SU-DHL-6 (cell line): ENCODE results near the gene SV2A.

Source experiments
- H2AFZ ChIP-seq: fragments of 200-600 bp; sonication (generic); 2 replicates; pipeline ENCODE4 v1.6.1; 2014; ENCODE audit warnings: low read depth, mild to moderate bottlenecking, moderate library complexity, mixed read lengths, antibody characterized with exemption, low read length; ENCODE audit not compliant: severe bottlenecking
- H3F3A ChIP-seq: fragments of 200-600 bp; shearing (Covaris generic); 2 replicates; pipeline ENCODE4 v1.6.0; 2016; ENCODE audit warnings: antibody characterized with exemption, mild to moderate bottlenecking; ENCODE audit not compliant: insufficient read depth
- H3K27ac ChIP-seq: fragments of 200-600 bp; sonication (generic); 2 replicates; pipeline ENCODE4 v1.5.1; 2016; ENCODE audit warnings: low read depth, mild to moderate bottlenecking, low read length, moderate library complexity, mixed read lengths
- H3K27me3 ChIP-seq: fragments of 200-600 bp; sonication (generic), shearing (Covaris generic); 2 replicates; pipeline ENCODE4 v1.6.0; 2014; ENCODE audit warnings: mild to moderate bottlenecking, low read length
- H3K36me3 ChIP-seq: fragments of 200-600 bp; sonication (generic); 2 replicates; pipeline ENCODE4 v1.6.1; 2014; ENCODE audit warnings: mild to moderate bottlenecking, low read length, mixed read lengths
- H3K4me2 ChIP-seq: fragments of 300-600, 200-600 bp; shearing (Covaris generic), sonication (generic); 2 replicates; pipeline ENCODE4 v1.6.0; 2014; ENCODE audit warnings: low read length, low read depth, mild to moderate bottlenecking; ENCODE audit not compliant: poor library complexity, severe bottlenecking
- H3K4me3 ChIP-seq: fragments of 200-600 bp; sonication (generic); 2 replicates; pipeline ENCODE4 v1.5.1; 2014; ENCODE audit warnings: antibody characterized with exemption, low read length, mild to moderate bottlenecking, mixed read lengths; ENCODE audit not compliant: insufficient read depth, poor library complexity, severe bottlenecking
- H3K79me2 ChIP-seq: fragments of 200-600 bp; sonication (generic); 2 replicates; pipeline ENCODE4 v1.6.1; 2014; ENCODE audit warnings: mild to moderate bottlenecking, low read length, moderate library complexity; ENCODE audit not compliant: insufficient read depth
- H3K9ac ChIP-seq: fragments of 200-600 bp; sonication (generic); 2 replicates; pipeline ENCODE4 v1.7.0; 2014; ENCODE audit warnings: mild to moderate bottlenecking, low read length
- H3K9me2 ChIP-seq: fragments of 200-600 bp; sonication (generic); replicated peaks from 2 replicates; pipeline ENCODE4 v1.6.1; 2014; ENCODE audit warnings: low read length; ENCODE audit not compliant: insufficient read depth
- H3K9me3 ChIP-seq: fragments of 200-600 bp; sonication (generic); 2 replicates; pipeline ENCODE4 v1.6.1; 2014; ENCODE audit warnings: low read length, mixed read lengths; ENCODE audit not compliant: insufficient read depth
- H4K20me1 ChIP-seq: fragments of 200-600 bp; sonication (generic); 2 replicates; pipeline ENCODE4 v1.6.1; 2014; ENCODE audit warnings: low read depth, mild to moderate bottlenecking, antibody characterized with exemption, low read length, moderate library complexity, mixed read lengths
- CTCF ChIP-seq: fragments of 200-600 bp; sonication (generic); IDR thresholded peaks from one replicate; pipeline ENCODE4 v1.5.1; 2017; ENCODE audit warnings: antibody characterized with exemption, mild to moderate bottlenecking, low read length, moderate library complexity; ENCODE audit not compliant: insufficient read depth, poor library complexity, severe bottlenecking
- EZH2phosphoT487 ChIP-seq: fragments of 200-600 bp; sonication (generic), shearing (Covaris generic); conservative IDR thresholded peaks from 2 replicates; pipeline ENCODE4 v1.6.1; 2018; ENCODE audit warnings: mild to moderate bottlenecking, antibody characterized with exemption, low read length, moderate library complexity, mixed read lengths

The SV2A gene

GRCh38 chr1:149899460-149900284 lies 18.0 kb downstream of the SV2A start, which contains the start of gene BOLA1:
Gene BOLA1, plus strand, starts transcription at chr1:149899568. Its CDS starts 492 bp downstream, at chr1:149900060.
- H3K9me2 ChIP-seq: no peaks in the 10 kb centered on the region
- H3K9me3 ChIP-seq: no peaks in the 10 kb centered on the region
- peak within 1 kb of the TSS; percentile 63 for H3K4me2 ChIP-seq
- TF ChIP-seq CTCF: no peak
- no peak for TF ChIP-seq EZH2phosphoT487
- no peaks in the 10 kb centered on the region for H3K79me2 ChIP-seq
- H2AFZ ChIP-seq: peak within 1 kb of the TSS; percentile 90
- no peaks in the 10 kb centered on the region for H3K27me3 ChIP-seq
- H3K9ac ChIP-seq: peak within 1 kb of the TSS; percentile 40
- H3K36me3 ChIP-seq: no peaks in the 10 kb centered on the region
- no peaks in the 10 kb centered on the region for H4K20me1 ChIP-seq
- no peak within 1 kb of the TSS for H3K27ac ChIP-seq
- no peaks in the 10 kb centered on the region for H3F3A ChIP-seq
- H3K4me3 ChIP-seq: peak within 1 kb of the TSS; percentile 54

- Histone ChIP-seq H3K27ac (no peak overlapping the region), H3F3A (no peaks in the 10 kb centered on the region), H3K4me2 (no peak overlapping the region), H3K4me3 (no peak overlapping the region), H3K9ac (no peak overlapping the region), H4K20me1 (no peaks in the 10 kb centered on the region), H3K79me2 (no peaks in the 10 kb centered on the region), H3K27me3 (no peaks in the 10 kb centered on the region), H3K9me3 (no peaks in the 10 kb centered on the region), H2AFZ (no peak overlapping the region), H3K9me2 (no peaks in the 10 kb centered on the region), H3K36me3 (no peaks in the 10 kb centered on the region)
- no peak for TF ChIP-seq EZH2phosphoT487
- TF ChIP-seq CTCF: no peak
Observed at GRCh38 chr1:149896575-149896974, 21.1 kb downstream of the SV2A start.

- no peaks in the 10 kb centered on the region for H3K9me3 ChIP-seq
- peak overlapping the region; percentile 67 for H3K4me2 ChIP-seq
- peak overlapping the region; percentile 48 for H3K9ac ChIP-seq
- no peaks in the 10 kb centered on the region for H3K79me2 ChIP-seq
- H3K27me3 ChIP-seq: no peaks in the 10 kb centered on the region
- H3F3A ChIP-seq: peaks cover 50% of the 10 kb centered on the region
- H3K4me3 ChIP-seq: peak overlapping the region; percentile 29
- peak overlapping the region; percentile 70 for H2AFZ ChIP-seq
- peak overlapping the region; percentile 96 for H3K27ac ChIP-seq
- no peaks in the 10 kb centered on the region for H4K20me1 ChIP-seq
- TF ChIP-seq EZH2phosphoT487 (no peak), CTCF (no peak)
- no peaks in the 10 kb centered on the region for H3K36me3 ChIP-seq
- no peaks in the 10 kb centered on the region for H3K9me2 ChIP-seq
Observed at GRCh38 chr1:149888999-149889289, 28.7 kb downstream of the SV2A start.
